OCI-LY1 (cell line): ENCODE results near the gene RYR3.

Experiments used
- H2AFZ ChIP-seq: fragments of 200-600 bp; sonication (generic), shearing (Covaris generic); 2 replicates; pipeline ENCODE4 v1.6.0; 2014; ENCODE audit warnings: antibody characterized with exemption, mild to moderate bottlenecking, low read length
- H3F3A ChIP-seq: fragments of 200-600 bp; sonication (generic), shearing (Covaris generic); 2 replicates; pipeline ENCODE4 v1.6.0; 2014; ENCODE audit warnings: mild to moderate bottlenecking, antibody characterized with exemption, low read length, moderate library complexity; ENCODE audit not compliant: insufficient read depth
- H3K27ac ChIP-seq: fragments of 200-600 bp; sonication (generic); 2 replicates; pipeline ENCODE4 v1.5.1; 2014; ENCODE audit warnings: low read length, mixed run types, mild to moderate bottlenecking, low read depth; ENCODE audit not compliant: poor library complexity, severe bottlenecking
- H3K27me3 ChIP-seq: fragments of 200-600 bp; sonication (generic); 2 replicates; pipeline ENCODE4 v1.6.0; 2014; ENCODE audit warnings: antibody characterized with exemption, mild to moderate bottlenecking, low read length, moderate library complexity; ENCODE audit not compliant: insufficient read depth
- H3K36me3 ChIP-seq: fragments of 200-600 bp; sonication (generic); 2 replicates; pipeline ENCODE4 v1.6.1; 2014; ENCODE audit warnings: mild to moderate bottlenecking, antibody characterized with exemption, low read length, moderate library complexity, mixed read lengths; ENCODE audit not compliant: insufficient read depth
- H3K4me1 ChIP-seq: fragments of 200-600 bp; sonication (generic); 2 replicates; pipeline ENCODE4 v1.5.1; 2014; ENCODE audit warnings: mild to moderate bottlenecking, low read length, moderate library complexity; ENCODE audit not compliant: insufficient read depth, severe bottlenecking
- H3K4me2 ChIP-seq: fragments of 200-600 bp; sonication (generic), shearing (Covaris generic); 2 replicates; pipeline ENCODE4 v1.6.1; 2014; ENCODE audit warnings: low read length
- H3K4me3 ChIP-seq: fragments of 200-600 bp; sonication (generic); 2 replicates; pipeline ENCODE4 v1.5.1; 2014; ENCODE audit warnings: low read length, low read depth, mild to moderate bottlenecking, mixed read lengths; ENCODE audit not compliant: poor library complexity, severe bottlenecking
- H3K79me2 ChIP-seq: fragments of 200-600 bp; shearing (Covaris generic); 2 replicates; pipeline ENCODE4 v1.6.1; 2016; ENCODE audit warnings: mixed run types, low read length, mixed read lengths; ENCODE audit not compliant: insufficient read depth
- H3K9ac ChIP-seq: fragments of 200-600 bp; sonication (generic), shearing (Covaris generic); 2 replicates; pipeline ENCODE4 v1.6.1; 2014; ENCODE audit warnings: mild to moderate bottlenecking, low read length, mixed read lengths
- H3K9me2 ChIP-seq: fragments of 200-600 bp; sonication (generic), shearing (Covaris generic); 2 replicates; pipeline ENCODE4 v1.6.1; 2014; ENCODE audit warnings: low read depth, mild to moderate bottlenecking, low read length, mixed read lengths
- H3K9me3 ChIP-seq: fragments of 200-600 bp; shearing (Covaris generic); 2 replicates; pipeline ENCODE4 v1.6.1; 2014; ENCODE audit warnings: low read length, mixed read lengths
- H4K20me1 ChIP-seq: fragments of 200-600 bp; sonication (generic), shearing (Covaris generic); 2 replicates; pipeline ENCODE4 v1.6.0; 2016; ENCODE audit warnings: mild to moderate bottlenecking, low read length; ENCODE audit not compliant: insufficient read depth
- EZH2 ChIP-seq: fragments of 200-600 bp; sonication (generic), shearing (Covaris generic); IDR thresholded peaks from 2 replicates; pipeline ENCODE4 v1.8.0; 2017; ENCODE audit warnings: borderline replicate concordance, mixed run types, mild to moderate bottlenecking, antibody characterized with exemption, low read length, moderate library complexity, mixed read lengths
- TF ChIP-seq, protein P1 (sequence below): fragments of 200-600 bp; sonication (generic), shearing (Covaris generic); IDR thresholded peaks from 2 replicates; pipeline ENCODE4 v1.5.1; 2017; ENCODE audit warnings: mild to moderate bottlenecking, antibody characterized with exemption, low read length, moderate library complexity, mixed read lengths

RYR3 gene

DNA sequence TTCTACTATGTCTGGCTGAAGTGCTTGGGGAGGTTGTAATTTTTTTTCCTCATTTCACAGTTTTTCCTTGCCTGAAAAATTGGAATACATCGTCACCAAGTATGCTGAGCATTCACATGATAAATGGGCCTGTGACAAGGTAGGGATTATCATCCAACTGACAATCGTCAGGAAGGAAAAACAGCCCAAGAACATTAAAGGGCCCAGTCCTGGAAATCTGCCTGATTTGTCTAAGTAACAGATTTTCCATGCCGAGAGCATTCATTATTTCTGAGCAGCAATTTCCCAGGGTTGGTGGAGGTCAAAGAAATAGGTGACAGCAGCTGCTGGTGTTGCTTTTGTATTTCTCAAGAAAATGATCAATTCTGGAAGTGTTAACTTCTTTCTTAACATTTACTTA lies 431.5 kb downstream of the RYR3 start:
- no peak overlapping the region for H2AFZ ChIP-seq

GRCh38 chr15:33742800-33743199 lies 432.0 kb downstream of the RYR3 start:
- TF ChIP-seq, protein P1, sequence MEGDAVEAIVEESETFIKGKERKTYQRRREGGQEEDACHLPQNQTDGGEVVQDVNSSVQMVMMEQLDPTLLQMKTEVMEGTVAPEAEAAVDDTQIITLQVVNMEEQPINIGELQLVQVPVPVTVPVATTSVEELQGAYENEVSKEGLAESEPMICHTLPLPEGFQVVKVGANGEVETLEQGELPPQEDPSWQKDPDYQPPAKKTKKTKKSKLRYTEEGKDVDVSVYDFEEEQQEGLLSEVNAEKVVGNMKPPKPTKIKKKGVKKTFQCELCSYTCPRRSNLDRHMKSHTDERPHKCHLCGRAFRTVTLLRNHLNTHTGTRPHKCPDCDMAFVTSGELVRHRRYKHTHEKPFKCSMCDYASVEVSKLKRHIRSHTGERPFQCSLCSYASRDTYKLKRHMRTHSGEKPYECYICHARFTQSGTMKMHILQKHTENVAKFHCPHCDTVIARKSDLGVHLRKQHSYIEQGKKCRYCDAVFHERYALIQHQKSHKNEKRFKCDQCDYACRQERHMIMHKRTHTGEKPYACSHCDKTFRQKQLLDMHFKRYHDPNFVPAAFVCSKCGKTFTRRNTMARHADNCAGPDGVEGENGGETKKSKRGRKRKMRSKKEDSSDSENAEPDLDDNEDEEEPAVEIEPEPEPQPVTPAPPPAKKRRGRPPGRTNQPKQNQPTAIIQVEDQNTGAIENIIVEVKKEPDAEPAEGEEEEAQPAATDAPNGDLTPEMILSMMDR = no peak
- TF ChIP-seq EZH2 = no peak
- no peak overlapping the region for H3K9ac ChIP-seq
- H2AFZ ChIP-seq = no peak overlapping the region
- H3K36me3 ChIP-seq = no peaks in the 10 kb centered on the region
- H3K27me3 ChIP-seq = peaks cover 7% of the 10 kb centered on the region; the same call in 1 of the 2 replicates
- H3K4me3 ChIP-seq = no peak overlapping the region
- no peaks in the 10 kb centered on the region for H4K20me1 ChIP-seq
- H3K27ac ChIP-seq = no peak overlapping the region
- no peak overlapping the region for H3K4me2 ChIP-seq
- H3K9me3 ChIP-seq = no peaks in the 10 kb centered on the region
- no peaks in the 10 kb centered on the region for H3K79me2 ChIP-seq
- H3K4me1 ChIP-seq = no peaks in the 10 kb centered on the region
- H3K9me2 ChIP-seq = no peaks in the 10 kb centered on the region
- no peaks in the 10 kb centered on the region for H3F3A ChIP-seq

More for the DNA sequence above, 431.5 kb downstream of the RYR3 start:
- H3K9me2 ChIP-seq = no peaks in the 10 kb centered on the region
- H3K4me3 ChIP-seq = no peak overlapping the region
- no peak overlapping the region for H3K9ac ChIP-seq
- TF ChIP-seq EZH2 = no peak
- TF ChIP-seq, protein P1 = no peak
- no peaks in the 10 kb centered on the region for H3K4me1 ChIP-seq
- no peaks in the 10 kb centered on the region for H3K79me2 ChIP-seq
- H4K20me1 ChIP-seq = no peaks in the 10 kb centered on the region
- H3K36me3 ChIP-seq = no peaks in the 10 kb centered on the region
- no peak overlapping the region for H3K4me2 ChIP-seq
- H3K27me3 ChIP-seq = peaks cover 7% of the 10 kb centered on the region; the same call in 1 of the 2 replicates
- H3K27ac ChIP-seq = no peak overlapping the region
- no peaks in the 10 kb centered on the region for H3K9me3 ChIP-seq
- no peaks in the 10 kb centered on the region for H3F3A ChIP-seq

- no peaks in the 10 kb centered on the region for H3K9me2 ChIP-seq
- H3K9me3 ChIP-seq = no peaks in the 10 kb centered on the region
- peaks cover 7% of the 10 kb centered on the region; the same call in 1 of the 2 replicates for H3K27me3 ChIP-seq
- H3K36me3 ChIP-seq = no peaks in the 10 kb centered on the region
- no peaks in the 10 kb centered on the region for H3F3A ChIP-seq
- no peaks in the 10 kb centered on the region for H3K4me1 ChIP-seq
- H3K9ac ChIP-seq = no peak overlapping the region
- H3K79me2 ChIP-seq = no peaks in the 10 kb centered on the region
- TF ChIP-seq, protein P1 = no peak
- no peak for TF ChIP-seq EZH2
- no peak overlapping the region for H3K27ac ChIP-seq
- no peak overlapping the region for H2AFZ ChIP-seq
- no peak overlapping the region for H3K4me3 ChIP-seq
- no peak overlapping the region for H3K4me2 ChIP-seq
- no peaks in the 10 kb centered on the region for H4K20me1 ChIP-seq
Observed at GRCh38 chr15:33746203-33746602, 435.4 kb downstream of the RYR3 start.
